Measurements from ENCODE around the gene RHBDD2.

DNA sequence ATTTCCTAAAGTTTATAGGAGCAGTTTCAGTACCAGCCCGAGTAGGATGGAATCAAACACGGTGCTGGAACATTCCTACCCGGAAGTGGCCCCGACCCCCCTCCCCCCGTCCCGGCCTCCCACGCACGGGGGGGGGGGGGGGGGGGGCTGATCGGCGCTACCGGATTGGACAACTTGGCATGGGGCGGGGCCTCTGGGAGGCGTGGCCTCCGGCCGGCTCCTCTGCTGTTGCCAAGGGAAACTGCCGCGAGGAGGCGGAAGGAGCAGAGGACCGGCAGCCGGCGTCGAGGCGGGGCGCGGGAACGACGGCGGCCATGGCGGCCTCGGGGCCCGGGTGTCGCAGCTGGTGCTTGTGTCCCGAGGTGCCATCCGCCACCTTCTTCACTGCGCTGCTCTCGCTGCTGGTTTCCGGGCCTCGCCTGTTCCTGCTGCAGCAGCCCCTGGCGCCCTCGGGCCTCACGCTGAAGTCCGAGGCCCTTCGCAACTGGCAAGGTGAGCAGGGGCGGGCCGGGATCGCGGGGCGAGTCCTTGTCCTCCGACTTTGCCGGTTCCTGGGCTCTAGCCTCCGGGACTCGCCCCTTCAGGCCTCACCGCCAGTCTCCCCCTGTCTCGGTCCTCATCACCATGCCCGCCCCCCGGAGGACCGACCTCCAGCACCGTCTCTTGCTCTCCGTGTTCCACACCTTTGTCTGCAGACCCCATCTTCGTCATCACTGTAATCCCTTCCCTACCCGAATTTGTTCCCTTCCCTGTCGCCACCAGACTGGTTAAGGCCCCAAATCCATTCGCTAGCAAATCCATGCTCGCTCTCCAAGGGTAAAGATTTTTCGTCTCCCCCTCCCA lies at the start of gene RHBDD2:
- TF ChIP-seq POLR2AphosphoS5 (IDR thresholded peaks at IDR 0.05) (peak; percentile 98 to 99 (median 99)), POLR2A (IDR thresholded peaks at IDR 0.05) (peak in 2 of 3 donors; percentile 78 to 92)
- TF ChIP-seq, protein P1, sequence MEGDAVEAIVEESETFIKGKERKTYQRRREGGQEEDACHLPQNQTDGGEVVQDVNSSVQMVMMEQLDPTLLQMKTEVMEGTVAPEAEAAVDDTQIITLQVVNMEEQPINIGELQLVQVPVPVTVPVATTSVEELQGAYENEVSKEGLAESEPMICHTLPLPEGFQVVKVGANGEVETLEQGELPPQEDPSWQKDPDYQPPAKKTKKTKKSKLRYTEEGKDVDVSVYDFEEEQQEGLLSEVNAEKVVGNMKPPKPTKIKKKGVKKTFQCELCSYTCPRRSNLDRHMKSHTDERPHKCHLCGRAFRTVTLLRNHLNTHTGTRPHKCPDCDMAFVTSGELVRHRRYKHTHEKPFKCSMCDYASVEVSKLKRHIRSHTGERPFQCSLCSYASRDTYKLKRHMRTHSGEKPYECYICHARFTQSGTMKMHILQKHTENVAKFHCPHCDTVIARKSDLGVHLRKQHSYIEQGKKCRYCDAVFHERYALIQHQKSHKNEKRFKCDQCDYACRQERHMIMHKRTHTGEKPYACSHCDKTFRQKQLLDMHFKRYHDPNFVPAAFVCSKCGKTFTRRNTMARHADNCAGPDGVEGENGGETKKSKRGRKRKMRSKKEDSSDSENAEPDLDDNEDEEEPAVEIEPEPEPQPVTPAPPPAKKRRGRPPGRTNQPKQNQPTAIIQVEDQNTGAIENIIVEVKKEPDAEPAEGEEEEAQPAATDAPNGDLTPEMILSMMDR (IDR thresholded peaks at IDR 0.05 in 8 of 11, conservative IDR thresholded peaks at IDR 0.05 in 3 of 11): peak in 6 of 11 experiments; percentile 26 to 63 (median 48)

Measured in spleen (tissue), 7 donors.